ENCODE results near the gene LENG1.

LENG1 gene

GRCh38 chr19:54136086-54136863 is 23.2 kb downstream of the LENG1 start:
- no peak for TF ChIP-seq CTCF (IDR thresholded peaks at IDR 0.05; ENCODE audit: insufficient read depth, low read length, missing control alignments)
- ChIA-PET CTCF (interaction anchor here (0.7 to 1.6 kb wide), 6 partner anchors 14 to 98 kb away, joined by 3 to 4 read pairs (median 3); partner anchors contain the start of gene LENG1), POLR2A (interaction anchor here (0.8 to 2.2 kb wide), 8 partner anchors 12 to 55 kb away, joined by 3 to 21 read pairs (median 7); partner anchors contain the start of genes LENG1, PRPF31, TFPT and TSEN34)
- DNase-seq (ENCODE audit: low read depth, low spot score), result no peak
- H3K4me3 ChIP-seq (ENCODE audit: low read depth, low read length), result peak overlapping the region; percentile 62

- no peak for TF ChIP-seq CTCF (IDR thresholded peaks at IDR 0.05; ENCODE audit: insufficient read depth, low read length, missing control alignments)
- ChIA-PET POLR2A (no interaction called here), CTCF (no interaction called here)
- DNase-seq (ENCODE audit: low read depth, low spot score), result no peak
- H3K4me3 ChIP-seq (ENCODE audit: low read depth, low read length), result no peak overlapping the region
Measured at GRCh38 chr19:54133957-54134590, 25.4 kb downstream of the LENG1 start.

DNA sequence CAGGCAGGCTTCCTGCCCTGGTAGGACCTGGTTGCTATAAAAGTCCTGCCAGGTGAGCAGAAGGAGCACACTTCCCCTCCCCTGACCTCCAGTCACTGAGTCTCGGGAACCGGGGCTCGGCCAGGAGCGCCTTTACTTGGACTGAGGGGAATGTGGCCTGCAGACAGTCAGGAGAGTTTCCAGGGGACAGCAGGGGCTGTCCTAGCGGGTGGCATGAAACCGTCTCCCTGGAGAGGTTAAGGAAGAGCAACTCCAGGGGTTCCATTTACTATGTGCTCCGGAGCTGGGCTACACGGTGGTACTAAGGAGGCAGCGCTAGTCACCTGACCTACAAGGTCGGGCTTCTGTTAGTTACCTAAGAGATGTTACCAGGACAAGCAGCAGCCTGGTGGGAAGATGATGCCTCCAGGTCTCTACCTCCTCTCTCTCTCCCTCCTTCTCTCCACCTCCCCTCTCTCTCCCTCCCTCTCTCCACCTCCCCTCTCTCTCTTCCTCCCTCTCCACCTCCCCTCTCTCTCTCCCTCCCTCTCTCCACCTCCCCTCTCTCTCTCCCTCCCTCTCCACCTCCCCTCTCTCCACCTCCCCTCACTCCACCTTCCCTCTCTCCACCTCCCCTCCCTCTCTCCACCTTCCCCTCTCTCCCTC is 26.1 kb downstream of the LENG1 start:
- TF ChIP-seq CTCF (IDR thresholded peaks at IDR 0.05; ENCODE audit: insufficient read depth, low read length, missing control alignments), result no peak
- DNase-seq (ENCODE audit: low read depth, low spot score), result peak; percentile 34
- peak overlapping the region; percentile 15; the same call in 1 of the 2 replicates for H3K4me3 ChIP-seq (ENCODE audit: low read depth, low read length)
- CTCF ChIA-PET, result no interaction called here
- POLR2A ChIA-PET, result no interaction called here

- TF ChIP-seq CTCF (IDR thresholded peaks at IDR 0.05; ENCODE audit: insufficient read depth, low read length, missing control alignments), result no peak
- ChIA-PET POLR2A (no interaction called here), CTCF (no interaction called here)
- H3K4me3 ChIP-seq (ENCODE audit: low read depth, low read length), result no peak overlapping the region
- no peak for DNase-seq (ENCODE audit: low read depth, low spot score)
Measured at GRCh38 chr19:54129617-54129996, 29.9 kb downstream of the LENG1 start.

GRCh38 chr19:54128796-54129616 is 30.5 kb downstream of the LENG1 start:
- no peak for TF ChIP-seq CTCF (IDR thresholded peaks at IDR 0.05; ENCODE audit: insufficient read depth, low read length, missing control alignments)
- ChIA-PET POLR2A (no interaction called here), CTCF (no interaction called here)
- no peak for DNase-seq (ENCODE audit: low read depth, low spot score)
- H3K4me3 ChIP-seq (ENCODE audit: low read depth, low read length), result no peak overlapping the region

Measured in AG04449 (cell line).